H1 (cell line): ENCODE data around the gene XPO1. TPM values are rescaled to one million over a fixed set of nuclear protein-coding genes. Genes with fewer than 3 reads are reported as not detected.

Source experiments
- CTCF ChIA-PET: fragments of 300-600 bp; sonication (Branson Sonifier 250); formaldehyde crosslinking; loops from one replicate; lab custom pipeline; 2021; ENCODE audit not compliant: partially characterized antibody; lab: Charles Lee
- POLR2A ChIA-PET: fragments of 300-600 bp; sonication (Branson Sonifier 250); formaldehyde crosslinking; loops from one replicate; lab custom pipeline; 2021; ENCODE audit warnings: inconsistent platforms; ENCODE audit not compliant: partially characterized antibody; lab: Charles Lee
- DNase-seq, 2 experiments: peaks; one replicate each; pipeline versions ENCODE4 v3.0.0 to v3.0.0-alpha.2; 2010 to 2022; ENCODE audit warnings: low spot score in 2 of 2, low read depth in 1 of 2, mixed read lengths in 1 of 2
- FAIRE-seq: peaks from 2 replicates; lab custom pipeline; 2011; peaks lifted over from hg19 to GRCh38; lab: Jason Lieb, UNC
- H2AFZ ChIP-seq: 2 replicates; pipeline ENCODE4 v1.8.1; 2012; ENCODE audit warnings: low read length, inconsistent platforms
- H2AK5ac ChIP-seq: 2 replicates; pipeline ENCODE4 v1.6.1; 2013; ENCODE audit warnings: low read depth, low read length
- H2BK120ac ChIP-seq: replicated peaks from 2 replicates; pipeline ENCODE3; 2013; ENCODE audit warnings: low read depth, low read length, inconsistent platforms
- H2BK12ac ChIP-seq: 2 replicates; pipeline ENCODE4 v1.6.1; 2013; ENCODE audit warnings: low read depth, low read length
- H2BK15ac ChIP-seq: 2 replicates; pipeline ENCODE4 v1.6.1; 2013; ENCODE audit warnings: low read length
- H2BK20ac ChIP-seq: 2 replicates; pipeline ENCODE4 v1.6.1; 2013; ENCODE audit warnings: low read length
- H2BK5ac ChIP-seq: 2 replicates; pipeline ENCODE4 v1.6.1; 2013; ENCODE audit warnings: low read depth, low read length
- H3K14ac ChIP-seq: 2 replicates; pipeline ENCODE4 v1.6.1; 2013; ENCODE audit warnings: inconsistent platforms; ENCODE audit not compliant: insufficient read length
- H3K18ac ChIP-seq: 2 replicates; pipeline ENCODE4 v1.6.1; 2013; ENCODE audit warnings: low read length; ENCODE audit errors: extremely low read depth
- H3K23ac ChIP-seq: 2 replicates; pipeline ENCODE4 v1.6.1; 2013; ENCODE audit warnings: inconsistent platforms; ENCODE audit not compliant: insufficient read length
- H3K23me2 ChIP-seq: 2 replicates; pipeline ENCODE4 v1.6.1; 2013; ENCODE audit warnings: low read depth, low read length
- H3K27ac ChIP-seq: 2 replicates; pipeline ENCODE4 v1.6.1; 2011; ENCODE audit warnings: low read depth, low read length, inconsistent platforms
- H3K27me3 ChIP-seq, 4 experiments: replicated peaks in 1 of 4; 1 replicate in 1 of 4; 2 replicates in 3 of 4; pipeline versions ENCODE4 v1.6.1 to v1.8.1; 2011 to 2013; ENCODE audit warnings: low read length in 3 of 4, mild to moderate bottlenecking in 3 of 4, inconsistent platforms in 2 of 4, mixed read lengths in 2 of 4, moderate library complexity in 1 of 4; ENCODE audit not compliant: control insufficient read depth in 3 of 4, insufficient read depth in 3 of 4; ENCODE audit errors: extremely low read depth in 1 of 4
- H3K36me3 ChIP-seq, 4 experiments: 2 replicates each; pipeline versions ENCODE4 v1.6.1 to v1.8.1; 2011 to 2013; ENCODE audit warnings: mild to moderate bottlenecking in 4 of 4, low read length in 3 of 4, moderate library complexity in 2 of 4, control low read depth in 1 of 4, inconsistent platforms in 1 of 4; ENCODE audit not compliant: insufficient read depth in 4 of 4, control insufficient read depth in 2 of 4
- H3K4ac ChIP-seq: replicated peaks from 2 replicates; pipeline ENCODE3; 2013; ENCODE audit warnings: low read length, low read depth, mixed read lengths, inconsistent platforms; ENCODE audit not compliant: insufficient read length
- H3K4me1 ChIP-seq, 4 experiments: replicated peaks in 1 of 4; 1 replicate in 1 of 4; 2 replicates in 3 of 4; pipeline versions ENCODE4 v1.6.1 to v1.8.1; 2011 to 2013; ENCODE audit warnings: low read length in 3 of 4, inconsistent platforms in 2 of 4, mixed read lengths in 1 of 4; ENCODE audit not compliant: insufficient read depth in 4 of 4, control insufficient read depth in 3 of 4
- H3K4me2 ChIP-seq, 2 experiments: 2 replicates each; pipeline versions ENCODE4 v1.6.1 to v1.8.1; 2011 to 2013; ENCODE audit warnings: low read depth in 2 of 2, low read length in 2 of 2, control low read depth in 1 of 2, inconsistent platforms in 1 of 2, mild to moderate bottlenecking in 1 of 2; ENCODE audit not compliant: insufficient read depth in 1 of 2
- H3K4me3 ChIP-seq, 4 experiments: fragments of 200-600, 300-600 bp in 1 of 4; sonication (generic), shearing (Covaris generic), sonication (Bioruptor Twin) in 1 of 4; 2 replicates each; pipeline versions ENCODE4 v1.5.1 to v1.8.1; 2011 to 2016; ENCODE audit warnings: low read length in 4 of 4, low read depth in 3 of 4, control low read depth in 2 of 4, inconsistent platforms in 2 of 4, mild to moderate bottlenecking in 2 of 4, mixed read lengths in 1 of 4, moderate library complexity in 1 of 4; ENCODE audit not compliant: insufficient read depth in 2 of 4; ENCODE audit errors: extremely low read depth in 1 of 4
- H3K56ac ChIP-seq: replicated peaks from 2 replicates; pipeline ENCODE3; 2013; ENCODE audit warnings: low read depth, mild to moderate bottlenecking, mixed read lengths, low read length, inconsistent platforms; ENCODE audit not compliant: insufficient read length
- H3K79me1 ChIP-seq: 2 replicates; pipeline ENCODE4 v1.6.1; 2013; ENCODE audit warnings: low read depth, low read length, control low read depth
- H3K79me2 ChIP-seq, 2 experiments: 2 replicates each; pipeline versions ENCODE4 v1.6.1 to v1.8.1; 2012 to 2013; ENCODE audit warnings: low read length in 2 of 2, mild to moderate bottlenecking in 2 of 2, inconsistent platforms in 1 of 2; ENCODE audit not compliant: insufficient read depth in 2 of 2, control insufficient read depth in 1 of 2
- H3K9ac ChIP-seq, 4 experiments: replicated peaks in 1 of 4; 1 replicate in 1 of 4; 2 replicates in 3 of 4; pipeline versions ENCODE4 v1.6.1 to v1.8.1; 2011 to 2013; ENCODE audit warnings: low read depth in 3 of 4, low read length in 3 of 4, control low read depth in 2 of 4, mild to moderate bottlenecking in 2 of 4, moderate library complexity in 2 of 4, inconsistent platforms in 1 of 4; ENCODE audit errors: extremely low read depth in 1 of 4
- H3K9me3 ChIP-seq, 2 experiments: 2 replicates each; pipeline versions ENCODE4 v1.6.1 to v1.8.1; 2012 to 2013; ENCODE audit warnings: mild to moderate bottlenecking in 2 of 2, moderate library complexity in 2 of 2, control low read depth in 1 of 2, inconsistent platforms in 1 of 2, low read depth in 1 of 2, low read length in 1 of 2, mixed read lengths in 1 of 2; ENCODE audit not compliant: insufficient read depth in 2 of 2
- H4K20me1 ChIP-seq, 2 experiments: replicated peaks in 1 of 2; 2 replicates each; pipeline versions ENCODE3 to v1.8.1; 2011 to 2013; ENCODE audit warnings: inconsistent platforms in 2 of 2, low read length in 2 of 2, mild to moderate bottlenecking in 1 of 2; ENCODE audit not compliant: insufficient read depth in 2 of 2, control insufficient read depth in 1 of 2
- H4K5ac ChIP-seq: 2 replicates; pipeline ENCODE4 v1.6.1; 2013; ENCODE audit warnings: low read length, low read depth, mixed read lengths, inconsistent platforms; ENCODE audit not compliant: insufficient read length
- H4K8ac ChIP-seq: 2 replicates; pipeline ENCODE4 v1.8.0; 2013; ENCODE audit warnings: mild to moderate bottlenecking, moderate library complexity, low read length, inconsistent platforms; ENCODE audit not compliant: insufficient read depth; ENCODE audit errors: extremely low read depth
- H4K91ac ChIP-seq: replicated peaks from 2 replicates; pipeline ENCODE3; 2013; ENCODE audit warnings: low read length, mixed read lengths, inconsistent platforms; ENCODE audit not compliant: insufficient read length
- TAF1 ChIP-seq: IDR thresholded peaks from 2 replicates; pipeline ENCODE4 v1.6.1; 2011; ENCODE audit warnings: mild to moderate bottlenecking, low read depth, low read length
- WGBS, 2 experiments: shearing (Covaris generic) in 1 of 2; methylation state at CpG; one replicate each; pipeline versions ENCODE4 v1.1.6 to v1.1.7; 2013 to 2015; ENCODE audit warnings: low lambda C conversion rate in 2 of 2, mixed read lengths in 2 of 2, inconsistent platforms in 1 of 2, low coverage in 1 of 2, missing lambda C conversion rate in 1 of 2; ENCODE audit not compliant: insufficient replicate concordance in 2 of 2, insufficient coverage in 1 of 2, insufficient read length in 1 of 2; ENCODE audit errors: extremely low coverage in 1 of 2, missing lambda C conversion rate in 1 of 2; 5-methylcytosine and 5-hydroxymethylcytosine counted together
- polyA plus RNA-seq, 7 experiments: library from polyadenylated mRNA; depleted of rRNA in 3 of 7; stranded (reverse) in 5 of 7; unstranded in 2 of 7; fragments of >200 nt in 5 of 7; fragments of 200-250 nt in 2 of 7; gene quantifications; 1 replicate in 5 of 7; 2 replicates in 1 of 7; 4 replicates in 1 of 7; pipeline versions ENCODE4 v1.2.1 to v1.2.3, GENCODE V29; 2011 to 2013; ENCODE audit warnings: missing spikeins in 2 of 7, mixed read lengths in 2 of 7
- total RNA-seq: library from RNA; stranded (reverse); fragmentation: NEBNext Ultra II Directional; extraction: Animal tissue kit (Norgen Biotek cat#: 25700); gene quantifications from 2 replicates; pipeline ENCODE4 v1.2.1, GENCODE V29; 2021

Gene XPO1
- total and polyA plus RNA-seq, 2 of the 8 experiments (the other 6 are each of a cell fraction or from before 2014, with no cell fraction given), result 110 to 296 TPM

GRCh38 chr2:61538920-61539520 lies 864 bp upstream of the XPO1 start:
- CTCF ChIA-PET, result interaction anchor here (0.7 to 2.0 kb wide), 2 partner anchors 97 to 104 kb away, joined by 3 to 4 read pairs; no protein-coding TSS in a partner anchor
- TF ChIP-seq TAF1, result peak; percentile 55; the same call in 1 of the 2 replicates

More at GRCh38 chr2:61538920-61539520, 864 bp upstream of the XPO1 start:
- Histone ChIP-seq H2AK5ac (peak overlapping the region; percentile 99), H3K56ac (peak overlapping the region; percentile 47), H3K36me3 (no peaks in the 10 kb centered on the region; a peak in 1 of 8 replicates), H3K18ac (peak overlapping the region; percentile 81), H2BK5ac (peak overlapping the region; percentile 98), H4K8ac (peak overlapping the region; percentile 87; the same call in 1 of the 2 replicates), H3K4me3 (peak overlapping the region; percentile 53 to 99 (median 96)), H3K4me2 (peak overlapping the region; percentile 75 to 98), H3K27ac (peak overlapping the region; percentile 97), H4K91ac (peak overlapping the region; percentile 66), H2BK12ac (peak overlapping the region; percentile 97; the same call in 1 of the 2 replicates), H3K4me1 (peaks cover 2 to 6% (median 5%) of the 10 kb centered on the region in 4 experiments; a peak in 4 of 7 replicates), H3K79me1 (no peaks in the 10 kb centered on the region), H3K27me3 (no peaks in the 10 kb centered on the region), H2AFZ (no peak overlapping the region), H3K14ac (no peak overlapping the region), H3K4ac (peak overlapping the region; percentile 1), H4K20me1 (peaks cover 8 to 19% of the 10 kb centered on the region in 2 experiments), H3K9ac (peak overlapping the region; percentile 65 to 85 (median 70)), H3K23ac (no peak overlapping the region), H3K79me2 (peaks cover 34 to 38% of the 10 kb centered on the region in 2 experiments), H4K5ac (peak overlapping the region; percentile 17), H3K9me3 (no peaks in the 10 kb centered on the region), H2BK20ac (peak overlapping the region; percentile 23; the same call in 1 of the 2 replicates), H2BK120ac (peak overlapping the region; percentile 7), H2BK15ac (peak overlapping the region; percentile 84; the same call in 1 of the 2 replicates), H3K23me2 (peaks cover 11% of the 10 kb centered on the region)
- FAIRE-seq, result peak; percentile 28
- 11% methylated on average over 15 of the region's 19 CpGs; no CpG with 5 or more reads in 1 of the 2 experiments for WGBS, 2 experiments
- DNase-seq, result no peak
- POLR2A ChIA-PET, result interaction anchor here (0.6 to 5.4 kb wide), 19 partner anchors 9 to 812 kb away, joined by 3 to 53 read pairs (median 5); no protein-coding TSS in a partner anchor
